ENCODE results near the gene EBI3. TPM values are rescaled to one million over a fixed set of nuclear protein-coding genes. Genes with fewer than 3 reads are reported as not detected.

Gene EBI3
- total RNA-seq, 1 donor from 2014 or later, result not detected

DNA sequence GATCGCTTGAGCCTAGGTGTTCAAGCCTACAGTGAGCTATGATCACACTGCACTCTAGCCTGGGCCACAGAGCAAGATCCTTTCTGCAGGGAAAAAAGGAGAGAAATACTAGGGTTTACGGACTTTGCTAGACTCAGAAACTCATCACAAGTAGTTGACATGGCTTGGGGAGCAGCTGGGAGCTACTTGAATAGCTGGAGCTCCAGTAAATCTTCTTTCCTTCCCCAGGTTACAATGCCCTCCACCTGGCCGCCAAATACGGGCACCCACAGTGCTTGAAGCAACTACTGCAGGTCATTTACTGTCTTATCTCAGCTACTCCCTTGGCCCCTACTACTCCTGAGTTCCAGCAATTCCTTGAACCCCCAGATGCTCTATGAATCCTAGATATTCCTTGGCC lies 27.5 kb upstream of the EBI3 start:
- H3K27ac ChIP-seq, result no peak overlapping the region
- intact Hi-C loops (cut with DNase I), result loop anchor here (10.0 kb wide), 1 partner anchor 217 kb away; the partner anchor contains the start of gene EEF2

DNA sequence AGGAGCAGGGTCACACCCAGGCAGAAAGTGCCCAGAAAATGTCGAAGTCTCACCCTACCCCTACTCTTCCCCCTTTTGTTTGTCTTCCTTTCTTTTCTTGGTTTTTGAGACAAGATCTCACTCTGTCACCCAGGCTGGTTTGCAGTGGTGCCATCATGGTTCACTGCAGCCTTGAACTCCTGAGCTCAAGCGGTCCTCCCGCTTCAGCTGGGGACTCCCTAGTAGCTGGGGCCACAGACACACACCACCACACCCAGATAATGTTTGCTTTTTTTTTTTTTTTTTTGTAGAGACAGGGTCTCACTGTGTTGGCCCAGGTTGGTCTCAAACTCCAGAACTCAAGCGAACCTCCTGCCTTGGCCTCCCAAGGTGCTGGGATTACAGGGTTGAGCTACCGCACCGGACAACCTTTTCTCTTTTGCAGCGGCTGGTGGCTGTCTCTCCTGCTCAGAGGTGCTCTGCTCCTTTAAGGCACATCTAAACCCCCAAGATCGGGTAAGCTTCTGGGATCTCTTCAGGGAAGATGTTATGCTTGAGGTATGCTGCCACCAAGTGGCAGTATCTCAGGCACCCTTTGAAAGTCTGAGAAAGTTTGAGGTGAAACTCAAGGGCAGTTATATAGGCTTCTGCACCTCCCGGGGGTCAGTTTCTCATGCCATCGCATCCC lies 22.4 kb upstream of the EBI3 start:
- intact Hi-C loops (cut with DNase I), result loop anchor here (10.0 kb wide), 1 partner anchor 222 kb away; the partner anchor contains the start of gene EEF2
- TF ChIP-seq POLR2AphosphoS5 (IDR thresholded peaks at IDR 0.05; ENCODE audit: insufficient read depth in 1 of 2, low read depth in 1 of 2) (no peak), POLR2A (IDR thresholded peaks at IDR 0.05) (no peak)
- TF ChIP-seq, protein P1, sequence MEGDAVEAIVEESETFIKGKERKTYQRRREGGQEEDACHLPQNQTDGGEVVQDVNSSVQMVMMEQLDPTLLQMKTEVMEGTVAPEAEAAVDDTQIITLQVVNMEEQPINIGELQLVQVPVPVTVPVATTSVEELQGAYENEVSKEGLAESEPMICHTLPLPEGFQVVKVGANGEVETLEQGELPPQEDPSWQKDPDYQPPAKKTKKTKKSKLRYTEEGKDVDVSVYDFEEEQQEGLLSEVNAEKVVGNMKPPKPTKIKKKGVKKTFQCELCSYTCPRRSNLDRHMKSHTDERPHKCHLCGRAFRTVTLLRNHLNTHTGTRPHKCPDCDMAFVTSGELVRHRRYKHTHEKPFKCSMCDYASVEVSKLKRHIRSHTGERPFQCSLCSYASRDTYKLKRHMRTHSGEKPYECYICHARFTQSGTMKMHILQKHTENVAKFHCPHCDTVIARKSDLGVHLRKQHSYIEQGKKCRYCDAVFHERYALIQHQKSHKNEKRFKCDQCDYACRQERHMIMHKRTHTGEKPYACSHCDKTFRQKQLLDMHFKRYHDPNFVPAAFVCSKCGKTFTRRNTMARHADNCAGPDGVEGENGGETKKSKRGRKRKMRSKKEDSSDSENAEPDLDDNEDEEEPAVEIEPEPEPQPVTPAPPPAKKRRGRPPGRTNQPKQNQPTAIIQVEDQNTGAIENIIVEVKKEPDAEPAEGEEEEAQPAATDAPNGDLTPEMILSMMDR (IDR thresholded peaks at IDR 0.05), result no peak
- H3K27me3 ChIP-seq, result no peaks in the 10 kb centered on the region
- no peaks in the 10 kb centered on the region for H3K36me3 ChIP-seq
- H3K4me3 ChIP-seq, result no peak overlapping the region
- H3K4me1 ChIP-seq, result peaks cover 5% of the 10 kb centered on the region
- DNase-seq (ENCODE audit: extremely low spot score in 2 of 2), result no peak
- H3K9me3 ChIP-seq, result no peaks in the 10 kb centered on the region
- no peak overlapping the region for H3K27ac ChIP-seq

More for the DNA sequence above, 27.5 kb upstream of the EBI3 start:
- Histone ChIP-seq H3K4me1 (peaks cover 5% of the 10 kb centered on the region), H3K4me3 (no peak overlapping the region), H3K27me3 (peaks cover 3% of the 10 kb centered on the region), H3K36me3 (no peaks in the 10 kb centered on the region), H3K9me3 (no peaks in the 10 kb centered on the region)
- TF ChIP-seq POLR2AphosphoS5 (IDR thresholded peaks at IDR 0.05; ENCODE audit: insufficient read depth in 1 of 2, low read depth in 1 of 2) (no peak), POLR2A (IDR thresholded peaks at IDR 0.05) (no peak)
- TF ChIP-seq, protein P1 (IDR thresholded peaks at IDR 0.05), result no peak
- DNase-seq (ENCODE audit: extremely low spot score in 2 of 2), result no peak

DNA sequence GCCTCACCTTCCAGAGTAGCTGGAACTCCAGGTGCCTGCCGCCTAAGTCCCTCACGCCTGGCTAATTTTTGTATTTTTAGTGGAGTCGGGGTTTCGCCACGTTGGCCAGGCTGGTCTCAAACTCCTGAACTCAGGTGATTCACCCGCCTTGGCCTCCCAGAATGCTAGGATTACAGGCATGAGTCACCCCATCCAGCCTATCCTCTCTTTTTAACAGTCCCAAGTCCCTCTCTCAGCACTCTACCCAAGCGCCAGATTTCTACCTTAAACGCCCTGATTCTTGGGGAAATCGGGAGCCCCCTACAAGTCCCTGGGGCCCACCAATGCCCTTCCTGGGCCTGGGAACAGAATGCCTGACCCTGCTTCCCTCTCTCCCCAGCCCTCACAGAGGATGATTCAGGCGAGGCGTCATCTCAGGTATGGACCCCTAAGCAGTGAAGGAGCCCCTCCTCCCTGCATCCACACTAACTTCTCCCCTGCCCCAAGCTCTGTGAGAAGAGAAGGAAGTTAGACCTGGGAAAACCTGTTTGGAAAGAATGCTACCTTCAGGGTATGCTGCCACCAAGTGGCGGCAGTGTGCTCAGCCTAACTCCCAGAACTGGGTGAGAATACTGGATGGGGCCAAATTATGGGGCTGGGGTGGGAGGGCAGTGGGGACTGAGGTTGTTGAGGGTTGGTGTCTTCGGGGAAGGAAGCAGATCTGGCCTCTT lies 20.8 kb upstream of the EBI3 start:
- no peak for TF ChIP-seq POLR2AphosphoS5 (IDR thresholded peaks at IDR 0.05; ENCODE audit: insufficient read depth in 1 of 2, low read depth in 1 of 2)
- TF ChIP-seq POLR2A (IDR thresholded peaks at IDR 0.05), result no peak
- TF ChIP-seq, protein P1 (IDR thresholded peaks at IDR 0.05), result no peak
- Histone ChIP-seq H3K4me3 (no peak overlapping the region), H3K36me3 (no peaks in the 10 kb centered on the region), H3K27me3 (no peaks in the 10 kb centered on the region), H3K4me1 (peaks cover 5% of the 10 kb centered on the region), H3K9me3 (no peaks in the 10 kb centered on the region), H3K27ac (no peak overlapping the region)
- DNase-seq (ENCODE audit: extremely low spot score in 2 of 2), result no peak
- intact Hi-C loops (cut with DNase I), result loop anchor here (10.0 kb wide), 1 partner anchor 224 kb away; the partner anchor contains the start of gene EEF2

DNA sequence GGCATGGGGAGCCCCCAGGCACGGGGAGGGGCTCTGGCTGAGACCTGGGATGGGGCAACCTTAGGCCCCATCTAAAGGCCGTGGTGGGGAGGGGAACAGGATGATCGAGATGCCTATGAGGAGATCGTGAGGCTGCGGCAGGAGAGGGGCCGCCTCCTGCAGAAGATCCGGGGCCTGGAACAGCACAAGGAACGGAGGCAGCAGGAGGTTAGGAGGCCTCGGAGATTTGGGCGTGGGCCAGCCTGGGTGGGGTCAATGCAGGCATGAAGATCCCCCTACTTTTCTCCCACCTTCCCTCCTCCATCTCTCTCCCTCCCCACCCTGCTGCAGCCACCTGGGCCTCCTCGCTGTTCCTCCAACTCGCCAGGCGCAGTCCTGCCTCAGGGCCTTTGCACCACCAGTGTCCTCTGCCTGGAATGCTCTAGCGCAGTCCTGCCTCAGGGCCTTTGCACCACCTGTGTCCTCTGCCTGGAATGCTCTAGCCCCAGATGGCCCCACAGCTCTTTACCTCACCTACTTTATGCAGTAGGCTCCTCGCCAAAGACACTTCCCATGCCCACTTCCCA lies 19.1 kb upstream of the EBI3 start:
- Histone ChIP-seq H3K4me1 (no peaks in the 10 kb centered on the region), H3K9me3 (no peaks in the 10 kb centered on the region), H3K27me3 (no peaks in the 10 kb centered on the region), H3K4me3 (no peak overlapping the region), H3K27ac (no peak overlapping the region), H3K36me3 (no peaks in the 10 kb centered on the region)
- intact Hi-C loops (cut with DNase I), result no loop called here
- DNase-seq (ENCODE audit: extremely low spot score in 2 of 2), result no peak
- TF ChIP-seq POLR2A (IDR thresholded peaks at IDR 0.05), result no peak
- TF ChIP-seq, protein P1 (IDR thresholded peaks at IDR 0.05), result no peak
- no peak for TF ChIP-seq POLR2AphosphoS5 (IDR thresholded peaks at IDR 0.05; ENCODE audit: insufficient read depth in 1 of 2, low read depth in 1 of 2)

Data from vagina (tissue), 2 donors.